Measurements from ENCODE around the gene JADE3. TPM values are rescaled to one million over a fixed set of nuclear protein-coding genes. Genes with fewer than 3 reads are reported as not detected.

The JADE3 gene
- total and polyA plus RNA-seq, 8 donors: 0.58 to 9.0 (median 5.8) TPM

- DNase-seq: no peak
- no peak overlapping the region for H3K27ac ChIP-seq
- 36 to 69% (median 48%) methylated on average over 2 of the region's 2 CpGs for WGBS, 5 donors
- H3K4me1 ChIP-seq: no peaks in the 10 kb centered on the region
- H3K4me3 ChIP-seq: no peak overlapping the region
- intact Hi-C loops (cut with DNase I; ENCODE audit: low total_unique reads): no loop called here
- H3K9me3 ChIP-seq: peaks cover 0 to 17% (median 3%) of the 10 kb centered on the region in 4 donors
- H3K36me3 ChIP-seq: peaks cover 0 to 8% (median 0%) of the 10 kb centered on the region in 4 donors
- TF ChIP-seq CTCF (IDR thresholded peaks at IDR 0.05): no peak
- TF ChIP-seq EP300 (IDR thresholded peaks at IDR 0.05): no peak
- no peak for TF ChIP-seq POLR2AphosphoS5 (IDR thresholded peaks at IDR 0.05)
- no peak for TF ChIP-seq POLR2A (IDR thresholded peaks at IDR 0.05)
- H3K27me3 ChIP-seq: peaks cover 0 to 5% (median 0%) of the 10 kb centered on the region in 3 donors
These were observed 79.4 kb downstream of the JADE3 start for GRCh38 chrX:46991664-46992063.

GRCh38 chrX:46992070-46992469, 79.8 kb downstream of the JADE3 start:
- Histone ChIP-seq H3K4me3 (no peak overlapping the region), H3K27me3 (peaks cover 0 to 5% (median 0%) of the 10 kb centered on the region in 3 donors), H3K27ac (no peak overlapping the region), H3K9me3 (peaks cover 0 to 17% (median 3%) of the 10 kb centered on the region in 4 donors), H3K4me1 (no peaks in the 10 kb centered on the region), H3K36me3 (peaks cover 0 to 7% (median 0%) of the 10 kb centered on the region in 4 donors)
- 85 to 100% (median 94%) methylated on average over 5 to 6 of the region's 6 CpGs for WGBS, 5 donors
- TF ChIP-seq POLR2A (IDR thresholded peaks at IDR 0.05): no peak
- TF ChIP-seq POLR2AphosphoS5 (IDR thresholded peaks at IDR 0.05): no peak
- DNase-seq: no peak
- intact Hi-C loops (cut with DNase I; ENCODE audit: low total_unique reads): no loop called here

GRCh38 chrX:46994096-46994495, 81.9 kb downstream of the JADE3 start:
- intact Hi-C loops (cut with DNase I; ENCODE audit: low total_unique reads): no loop called here
- TF ChIP-seq EP300 (IDR thresholded peaks at IDR 0.05) (no peak), POLR2AphosphoS5 (IDR thresholded peaks at IDR 0.05) (no peak), CTCF (IDR thresholded peaks at IDR 0.05) (no peak), POLR2A (IDR thresholded peaks at IDR 0.05) (no peak)
- peak in 1 of 2 donors; percentile 19 for DNase-seq

GRCh38 chrX:47012131-47012530, 99.9 kb downstream of the JADE3 start:
- no peaks in the 10 kb centered on the region for H3K36me3 ChIP-seq
- WGBS, 5 donors: 84 to 96% (median 92%) methylated on average over 4 of the region's 4 CpGs

More at GRCh38 chrX:46994096-46994495, 81.9 kb downstream of the JADE3 start:
- Histone ChIP-seq H3K27ac (no peak overlapping the region), H3K36me3 (peaks cover 0 to 8% (median 6%) of the 10 kb centered on the region in 4 donors), H3K27me3 (no peaks in the 10 kb centered on the region), H3K9me3 (peaks cover 0 to 18% (median 7%) of the 10 kb centered on the region in 4 donors), H3K4me1 (no peaks in the 10 kb centered on the region), H3K4me3 (no peak overlapping the region)

More at GRCh38 chrX:47012131-47012530, 99.9 kb downstream of the JADE3 start:
- DNase-seq: no peak
- intact Hi-C loops (cut with DNase I; ENCODE audit: low total_unique reads): no loop called here
- no peaks in the 10 kb centered on the region for H3K27me3 ChIP-seq
- H3K4me3 ChIP-seq: no peak overlapping the region
- H3K4me1 ChIP-seq: no peaks in the 10 kb centered on the region
- TF ChIP-seq POLR2AphosphoS5 (IDR thresholded peaks at IDR 0.05) (no peak), POLR2A (IDR thresholded peaks at IDR 0.05) (no peak), CTCF (IDR thresholded peaks at IDR 0.05) (no peak), EP300 (IDR thresholded peaks at IDR 0.05) (no peak)
- H3K27ac ChIP-seq: no peak overlapping the region
- H3K9me3 ChIP-seq: no peaks in the 10 kb centered on the region

All from stomach (tissue), 9 donors.